OCI-LY3 (cell line): ENCODE results near the gene PEMT.

Experiments used
- H2AFZ ChIP-seq: fragments of 200-600, 300-600 bp; shearing (Covaris generic); 2 replicates; pipeline ENCODE4 v1.6.0; 2014; ENCODE audit warnings: antibody characterized with exemption, low read depth, low read length
- H3K27ac ChIP-seq: fragments of 200-600, 300-600 bp; sonication (generic); 2 replicates; pipeline ENCODE4 v1.5.1; 2014; ENCODE audit warnings: mild to moderate bottlenecking, low read length, moderate library complexity, mixed read lengths
- H3K27me3 ChIP-seq: fragments of 200-600, 300-600 bp; sonication (generic); 2 replicates; pipeline ENCODE4 v1.6.1; 2014; ENCODE audit warnings: low read depth, low read length, mixed read lengths
- H3K36me3 ChIP-seq: fragments of 200-600, 300-600 bp; sonication (generic); replicated peaks from 2 replicates; pipeline ENCODE3; 2014; ENCODE audit warnings: low read depth, low read length, mixed read lengths
- H3K4me1 ChIP-seq: fragments of 300-600, 200-600 bp; sonication (generic); 2 replicates; pipeline ENCODE4 v1.6.1; 2014; ENCODE audit warnings: low read length, mixed read lengths
- H3K4me2 ChIP-seq: fragments of 200-600, 300-600 bp; sonication (generic); 2 replicates; pipeline ENCODE4 v1.6.1; 2014; ENCODE audit warnings: low read length, mixed read lengths
- H3K4me3 ChIP-seq: fragments of 300-600, 200-600 bp; sonication (generic); 2 replicates; pipeline ENCODE4 v1.5.1; 2014; ENCODE audit warnings: antibody characterized with exemption, mild to moderate bottlenecking, low read length, moderate library complexity
- H3K79me2 ChIP-seq: fragments of 300-600, 200-600 bp; shearing (Covaris generic); 2 replicates; pipeline ENCODE4 v1.6.1; 2014; ENCODE audit warnings: mild to moderate bottlenecking, low read length, mixed read lengths
- H3K9ac ChIP-seq: fragments of 300-600, 200-600 bp; shearing (Covaris generic); 2 replicates; pipeline ENCODE4 v1.6.0; 2014; ENCODE audit warnings: mild to moderate bottlenecking, low read length, moderate library complexity
- H3K9me3 ChIP-seq: fragments of 200-600, 300-600 bp; shearing (Covaris generic); 2 replicates; pipeline ENCODE4 v1.6.1; 2014; ENCODE audit warnings: low read length, mixed read lengths; ENCODE audit not compliant: insufficient read depth
- H4K20me1 ChIP-seq: fragments of 200-600, 300-600 bp; sonication (generic); 2 replicates; pipeline ENCODE4 v1.6.1; 2016; ENCODE audit warnings: low read length, mixed read lengths; ENCODE audit not compliant: insufficient read depth
- CTCF ChIP-seq: fragments of 200-600, 300-600 bp; sonication (generic); IDR thresholded peaks from 2 replicates; pipeline ENCODE4 v1.5.1; 2014; ENCODE audit warnings: antibody characterized with exemption, low read length, low read depth
- EZH2phosphoT487 ChIP-seq: fragments of 200-600 bp; shearing (Covaris generic); IDR thresholded peaks from 2 replicates; pipeline ENCODE4 v1.6.1; 2018; ENCODE audit warnings: antibody characterized with exemption, mixed run types, low read depth

Gene PEMT

DNA sequence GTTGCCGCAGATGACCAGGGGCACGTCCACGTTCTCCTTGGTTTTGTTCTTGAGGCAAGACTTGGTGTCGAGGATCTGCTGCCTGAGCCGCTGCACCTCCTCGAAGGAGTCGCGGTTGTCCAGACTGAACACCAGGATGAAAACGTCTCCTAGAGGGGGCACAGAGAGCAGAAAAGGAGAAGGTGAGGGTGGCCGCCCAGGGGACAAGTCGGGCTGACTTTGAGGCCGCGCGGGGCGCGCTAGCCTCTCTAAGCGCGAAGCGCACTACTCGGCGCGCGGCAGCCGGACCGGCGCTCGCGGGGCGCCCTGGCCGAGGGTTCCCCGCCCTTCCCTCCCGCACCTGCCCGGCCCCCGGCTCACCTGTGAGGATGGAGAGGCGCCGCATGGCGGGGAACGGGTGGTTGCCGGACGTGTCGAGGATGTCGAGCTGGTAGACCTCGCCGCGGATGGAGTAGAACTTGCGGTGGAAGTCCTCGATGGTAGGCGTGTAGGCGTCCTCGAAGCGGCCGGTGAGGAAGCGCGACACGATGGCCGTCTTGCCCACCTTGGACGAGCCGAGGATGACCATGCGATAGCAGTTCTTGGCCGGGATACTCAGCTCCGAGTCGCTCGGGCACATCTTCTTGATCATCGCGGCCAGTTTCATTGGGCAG lies 95.8 kb downstream of the PEMT start:
- no peak for TF ChIP-seq CTCF
- TF ChIP-seq EZH2phosphoT487, result no peak
- H2AFZ ChIP-seq, result no peak overlapping the region
- no peak overlapping the region for H3K4me3 ChIP-seq
- H4K20me1 ChIP-seq, result no peaks in the 10 kb centered on the region
- no peak overlapping the region for H3K4me2 ChIP-seq
- no peaks in the 10 kb centered on the region for H3K9me3 ChIP-seq
- no peaks in the 10 kb centered on the region for H3K36me3 ChIP-seq
- no peaks in the 10 kb centered on the region for H3K79me2 ChIP-seq
- no peak overlapping the region for H3K9ac ChIP-seq
- H3K4me1 ChIP-seq, result no peaks in the 10 kb centered on the region
- no peaks in the 10 kb centered on the region for H3K27me3 ChIP-seq
- H3K27ac ChIP-seq, result no peak overlapping the region

- Histone ChIP-seq H3K27me3 (no peaks in the 10 kb centered on the region), H3K9ac (no peak overlapping the region), H3K36me3 (no peaks in the 10 kb centered on the region), H3K27ac (no peak overlapping the region), H4K20me1 (no peaks in the 10 kb centered on the region), H3K9me3 (no peaks in the 10 kb centered on the region), H2AFZ (no peak overlapping the region), H3K4me1 (no peaks in the 10 kb centered on the region), H3K79me2 (no peaks in the 10 kb centered on the region), H3K4me2 (no peak overlapping the region), H3K4me3 (no peak overlapping the region)
- TF ChIP-seq CTCF (no peak), EZH2phosphoT487 (no peak)
Observed at GRCh38 chr17:17494870-17495535, 96.5 kb downstream of the PEMT start.

DNA sequence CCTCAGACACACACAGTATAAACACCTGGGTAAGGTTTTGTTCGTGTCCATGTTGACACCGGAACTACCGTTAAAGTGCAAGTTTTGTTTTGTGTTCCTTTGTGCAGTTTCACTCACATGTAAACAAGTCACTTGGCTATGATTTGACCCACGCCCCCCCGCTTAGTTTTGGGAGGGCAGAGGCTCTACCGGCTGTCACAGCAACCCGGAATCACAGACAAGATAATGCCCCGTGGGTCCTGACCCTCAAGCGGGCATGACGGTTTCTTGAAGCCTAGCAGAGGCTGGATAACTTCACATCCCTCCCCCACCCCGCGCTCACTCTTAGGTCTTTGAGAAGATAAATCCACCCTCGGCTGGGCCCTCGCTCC lies 97.0 kb downstream of the PEMT start:
- Histone ChIP-seq H3K4me1 (no peaks in the 10 kb centered on the region), H3K79me2 (no peaks in the 10 kb centered on the region), H2AFZ (no peak overlapping the region), H3K27ac (no peak overlapping the region), H4K20me1 (no peaks in the 10 kb centered on the region), H3K36me3 (no peaks in the 10 kb centered on the region), H3K4me2 (no peak overlapping the region), H3K4me3 (no peak overlapping the region), H3K9me3 (no peaks in the 10 kb centered on the region), H3K9ac (no peak overlapping the region), H3K27me3 (no peaks in the 10 kb centered on the region)
- TF ChIP-seq CTCF (no peak), EZH2phosphoT487 (no peak)

- Histone ChIP-seq H3K4me2 (no peak overlapping the region), H3K79me2 (no peaks in the 10 kb centered on the region), H3K9ac (no peak overlapping the region), H4K20me1 (no peaks in the 10 kb centered on the region), H3K4me1 (no peaks in the 10 kb centered on the region), H3K4me3 (no peak overlapping the region), H3K27ac (no peak overlapping the region), H3K36me3 (no peaks in the 10 kb centered on the region), H3K27me3 (no peaks in the 10 kb centered on the region), H3K9me3 (no peaks in the 10 kb centered on the region), H2AFZ (no peak overlapping the region)
- TF ChIP-seq CTCF, result no peak
- no peak for TF ChIP-seq EZH2phosphoT487
Observed at GRCh38 chr17:17493986-17494466, 97.5 kb downstream of the PEMT start.
